Retinal pigment epithelial cell (primary cell): ENCODE results near the gene MROH2A.

Experiments
- DNase-seq: peaks from one replicate; pipeline ENCODE4 v3.0.0-alpha.2; 2010; ENCODE audit warnings: low read depth
- H3K4me3 ChIP-seq: 2 replicates; pipeline ENCODE4 v1.5.1; 2011; ENCODE audit warnings: mild to moderate bottlenecking, low read length, control low read depth, moderate library complexity
- TF ChIP-seq, protein P1 (sequence below): conservative IDR thresholded peaks from 2 replicates; pipeline ENCODE4 v1.5.1; 2011; ENCODE audit warnings: low read depth, low read length, control low read depth, inconsistent platforms

MROH2A gene

DNA sequence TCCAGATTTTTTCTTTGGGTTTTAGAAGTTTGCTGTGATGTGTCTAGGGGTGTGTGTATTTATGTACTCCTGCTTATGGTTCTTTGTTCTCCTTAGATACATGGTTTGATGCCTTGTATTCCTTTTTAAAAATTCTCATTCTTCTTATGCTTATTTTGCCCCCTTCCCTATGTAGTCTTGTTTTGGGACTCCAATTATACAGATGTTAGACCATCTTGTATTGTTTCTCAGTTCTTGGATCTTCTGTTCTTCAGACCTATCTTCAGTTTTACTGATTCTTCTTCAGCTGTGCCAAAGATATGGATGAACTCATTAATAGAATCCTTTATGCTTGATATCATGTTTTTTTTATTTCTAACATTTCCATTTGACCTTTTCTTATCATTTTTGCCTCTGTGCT lies 104.2 kb downstream of the MROH2A start:
- H3K4me3 ChIP-seq = no peak overlapping the region
- TF ChIP-seq, protein P1, sequence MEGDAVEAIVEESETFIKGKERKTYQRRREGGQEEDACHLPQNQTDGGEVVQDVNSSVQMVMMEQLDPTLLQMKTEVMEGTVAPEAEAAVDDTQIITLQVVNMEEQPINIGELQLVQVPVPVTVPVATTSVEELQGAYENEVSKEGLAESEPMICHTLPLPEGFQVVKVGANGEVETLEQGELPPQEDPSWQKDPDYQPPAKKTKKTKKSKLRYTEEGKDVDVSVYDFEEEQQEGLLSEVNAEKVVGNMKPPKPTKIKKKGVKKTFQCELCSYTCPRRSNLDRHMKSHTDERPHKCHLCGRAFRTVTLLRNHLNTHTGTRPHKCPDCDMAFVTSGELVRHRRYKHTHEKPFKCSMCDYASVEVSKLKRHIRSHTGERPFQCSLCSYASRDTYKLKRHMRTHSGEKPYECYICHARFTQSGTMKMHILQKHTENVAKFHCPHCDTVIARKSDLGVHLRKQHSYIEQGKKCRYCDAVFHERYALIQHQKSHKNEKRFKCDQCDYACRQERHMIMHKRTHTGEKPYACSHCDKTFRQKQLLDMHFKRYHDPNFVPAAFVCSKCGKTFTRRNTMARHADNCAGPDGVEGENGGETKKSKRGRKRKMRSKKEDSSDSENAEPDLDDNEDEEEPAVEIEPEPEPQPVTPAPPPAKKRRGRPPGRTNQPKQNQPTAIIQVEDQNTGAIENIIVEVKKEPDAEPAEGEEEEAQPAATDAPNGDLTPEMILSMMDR = no peak
- DNase-seq = no peak
